ENCODE data around the gene TTC28. TPM values are rescaled to one million over a fixed set of nuclear protein-coding genes. Genes with fewer than 3 reads are reported as not detected.
A peak's percentile ranks its signal among the peaks of the same experiment; 100 is the strongest.
"Not testable (repeated sequence)": the region's sequence is repeated elsewhere in the genome, so short reads cannot be mapped to it uniquely, and the experiment has no call there.

The TTC28 gene
- total RNA-seq, 1 experiment from 2014 or later: 11.2 TPM

DNA sequence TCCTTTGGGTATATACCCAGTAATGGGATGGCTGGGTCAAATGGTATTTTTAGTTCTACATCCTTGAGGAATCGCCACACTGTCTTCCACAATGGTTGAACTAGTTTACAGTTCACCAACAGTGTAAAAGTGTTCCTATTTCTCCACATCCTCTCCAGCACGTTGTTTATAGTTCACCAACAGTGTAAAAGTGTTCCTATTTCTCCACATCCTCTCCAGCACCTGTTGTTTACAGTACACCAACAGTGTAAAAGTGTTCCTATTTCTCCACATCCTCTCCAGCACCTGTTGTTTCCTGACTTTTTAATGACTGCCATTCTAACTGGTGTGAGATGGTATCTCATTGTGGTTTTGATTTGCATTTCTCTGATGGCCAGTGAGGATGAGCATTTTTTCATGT is 619.0 kb downstream of the TTC28 start:
- H3K9me3 ChIP-seq (ENCODE audit: low read length); H2AFZ ChIP-seq (ENCODE audit: low read length); H3K4me2 ChIP-seq (ENCODE audit: low read depth, low read length, poor library complexity, severe bottlenecking); H3K27ac ChIP-seq (ENCODE audit: low read length); H4K20me1 ChIP-seq (ENCODE audit: insufficient read depth, low read depth, low read length); H3K9ac ChIP-seq (ENCODE audit: low read length); H3K79me2 ChIP-seq (ENCODE audit: low read length); H3K4me1 ChIP-seq (ENCODE audit: low read length); H3K27me3 ChIP-seq (ENCODE audit: low read length); H3K9me2 ChIP-seq (replicated peaks; ENCODE audit: insufficient read depth, low read length); H3K36me3 ChIP-seq (ENCODE audit: insufficient read depth, low read length); DNase-seq; H3K4me3 ChIP-seq (ENCODE audit: low read length): not testable (repeated sequence)

DNA sequence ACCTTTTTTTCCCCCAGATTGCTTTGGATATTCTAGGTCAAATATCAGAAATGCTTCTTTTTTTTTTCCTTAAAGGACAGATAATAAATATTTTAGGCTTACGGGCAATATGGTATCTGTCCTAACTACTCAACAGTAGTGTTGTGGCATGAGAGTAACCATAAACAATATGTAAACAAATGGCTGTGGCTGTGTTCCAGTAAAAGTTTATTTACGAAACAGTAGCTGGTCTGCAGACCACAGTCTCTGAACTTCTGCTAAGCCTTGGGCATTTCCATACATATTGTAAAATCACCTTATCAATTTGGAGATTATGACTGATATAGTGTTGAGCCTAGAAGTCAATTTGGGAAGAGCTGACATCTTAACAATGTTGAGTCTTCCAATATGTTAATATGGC is 621.6 kb downstream of the TTC28 start:
- Histone ChIP-seq H3K4me1 (ENCODE audit: low read length) (no peaks in the 10 kb centered on the region), H2AFZ (ENCODE audit: low read length) (no peak overlapping the region), H4K20me1 (ENCODE audit: insufficient read depth, low read depth, low read length) (no peaks in the 10 kb centered on the region), H3K79me2 (ENCODE audit: low read length) (no peaks in the 10 kb centered on the region), H3K27me3 (ENCODE audit: low read length) (no peaks in the 10 kb centered on the region), H3K36me3 (ENCODE audit: insufficient read depth, low read length) (no peaks in the 10 kb centered on the region), H3K4me3 (ENCODE audit: low read length) (no peak overlapping the region), H3K9ac (ENCODE audit: low read length) (no peak overlapping the region), H3K9me3 (ENCODE audit: low read length) (no peaks in the 10 kb centered on the region), H3K4me2 (ENCODE audit: low read depth, low read length, poor library complexity, severe bottlenecking) (no peak overlapping the region), H3K9me2 (replicated peaks; ENCODE audit: insufficient read depth, low read length) (no peaks in the 10 kb centered on the region), H3K27ac (ENCODE audit: low read length) (no peak overlapping the region)
- DNase-seq: no peak

DNA sequence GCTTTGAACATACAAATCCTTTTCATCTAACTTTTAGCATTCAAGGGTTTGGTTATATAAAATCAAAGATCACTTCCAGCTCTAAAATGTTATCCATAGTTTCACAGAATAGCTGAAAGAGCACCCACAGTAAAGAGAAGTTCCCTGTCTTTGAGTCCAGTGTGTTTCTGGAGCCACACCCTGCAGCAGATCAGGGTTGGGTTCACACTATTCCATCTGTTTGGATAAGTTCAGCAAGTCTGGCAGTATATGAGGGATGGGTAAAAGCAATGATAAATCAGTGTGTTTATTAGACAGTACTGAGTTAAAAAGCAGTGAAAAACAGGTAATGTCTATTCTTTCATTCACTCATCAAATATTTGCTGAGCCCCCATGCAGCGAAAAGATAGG is 624.8 kb downstream of the TTC28 start:
- no peaks in the 10 kb centered on the region for H3K4me1 ChIP-seq (ENCODE audit: low read length)
- H3K9me3 ChIP-seq (ENCODE audit: low read length): no peaks in the 10 kb centered on the region
- H4K20me1 ChIP-seq (ENCODE audit: insufficient read depth, low read depth, low read length): no peaks in the 10 kb centered on the region
- DNase-seq: no peak
- H3K36me3 ChIP-seq (ENCODE audit: insufficient read depth, low read length): no peaks in the 10 kb centered on the region
- no peaks in the 10 kb centered on the region for H3K79me2 ChIP-seq (ENCODE audit: low read length)
- H3K9me2 ChIP-seq (replicated peaks; ENCODE audit: insufficient read depth, low read length): no peaks in the 10 kb centered on the region
- H2AFZ ChIP-seq (ENCODE audit: low read length): no peak overlapping the region
- no peaks in the 10 kb centered on the region for H3K27me3 ChIP-seq (ENCODE audit: low read length)
- no peak overlapping the region for H3K9ac ChIP-seq (ENCODE audit: low read length)
- H3K4me3 ChIP-seq (ENCODE audit: low read length): no peak overlapping the region
- H3K4me2 ChIP-seq (ENCODE audit: low read depth, low read length, poor library complexity, severe bottlenecking): no peak overlapping the region
- H3K27ac ChIP-seq (ENCODE audit: low read length): no peak overlapping the region

DNA sequence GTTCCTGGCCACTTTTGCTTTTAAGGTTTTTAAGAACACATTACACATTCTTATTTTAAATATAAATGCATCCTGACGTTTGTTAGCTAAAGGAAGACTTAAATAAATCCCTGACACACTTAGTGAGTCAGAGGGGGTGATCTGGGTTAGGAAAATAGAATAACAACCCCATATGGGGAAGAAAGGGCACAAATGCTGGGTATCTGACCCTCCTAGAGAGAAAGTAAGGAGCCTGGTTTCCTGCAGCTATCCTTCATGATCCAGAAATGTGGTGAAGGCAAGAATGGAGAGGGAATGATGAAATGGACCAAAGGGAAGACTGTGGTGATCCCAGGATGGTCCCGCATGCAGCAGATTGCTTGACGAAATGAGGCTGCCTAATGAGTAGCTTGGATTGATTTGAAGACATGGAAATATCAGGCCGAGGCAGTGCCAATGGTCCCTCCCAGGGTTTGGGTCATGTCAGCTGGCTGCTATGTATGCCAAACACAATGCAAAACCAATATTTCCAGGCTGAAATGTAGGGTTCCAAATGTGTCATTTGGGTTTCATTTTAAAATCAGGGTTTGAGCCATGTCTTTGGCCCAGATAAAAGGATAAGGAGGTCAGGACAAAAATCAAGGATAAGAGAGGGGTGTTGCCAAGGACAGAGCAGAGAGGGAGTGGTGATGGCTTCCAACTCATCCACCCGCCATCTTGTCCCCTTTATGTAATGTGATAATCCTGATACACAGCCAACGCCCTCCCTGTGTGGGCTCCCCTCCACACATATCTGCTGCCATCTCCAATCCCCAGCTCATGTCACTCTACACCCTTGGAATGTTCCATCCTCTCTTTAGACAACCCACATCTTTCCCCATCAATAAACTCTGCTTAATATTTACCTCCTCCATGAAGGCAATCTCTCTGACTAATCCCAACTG is 625.5 kb downstream of the TTC28 start:
- Histone ChIP-seq H3K9me2 (replicated peaks; ENCODE audit: insufficient read depth, low read length) (no peaks in the 10 kb centered on the region), H3K4me3 (ENCODE audit: low read length) (no peak overlapping the region), H3K27ac (ENCODE audit: low read length) (no peak overlapping the region), H3K9ac (ENCODE audit: low read length) (no peak overlapping the region), H3K79me2 (ENCODE audit: low read length) (no peaks in the 10 kb centered on the region), H4K20me1 (ENCODE audit: insufficient read depth, low read depth, low read length) (no peaks in the 10 kb centered on the region), H3K27me3 (ENCODE audit: low read length) (no peaks in the 10 kb centered on the region), H3K4me1 (ENCODE audit: low read length) (no peaks in the 10 kb centered on the region), H3K36me3 (ENCODE audit: insufficient read depth, low read length) (no peaks in the 10 kb centered on the region), H2AFZ (ENCODE audit: low read length) (no peak overlapping the region), H3K4me2 (ENCODE audit: low read depth, low read length, poor library complexity, severe bottlenecking) (no peak overlapping the region), H3K9me3 (ENCODE audit: low read length) (no peaks in the 10 kb centered on the region)
- DNase-seq: no peak

DNA sequence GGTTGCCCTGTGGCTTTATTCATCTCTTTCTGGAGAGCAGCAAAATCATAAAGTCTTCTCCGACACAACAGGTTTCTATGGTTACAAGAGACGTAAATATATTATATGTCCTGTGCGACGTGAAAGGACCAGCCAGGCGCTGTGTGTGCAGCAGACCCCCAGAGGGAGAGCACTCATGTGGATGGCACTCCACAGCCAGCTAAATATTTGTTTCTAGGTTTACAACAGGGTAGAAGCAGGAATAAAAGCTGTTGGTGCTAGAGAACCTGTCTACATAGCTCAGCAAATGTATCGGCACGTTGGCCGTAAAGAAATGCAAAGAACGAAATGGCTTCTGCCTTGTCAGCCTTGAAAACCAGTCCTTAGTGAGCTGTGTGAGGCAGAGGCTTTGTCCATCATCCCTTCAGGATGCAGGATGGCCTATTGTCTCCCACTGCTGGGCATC is 626.8 kb downstream of the TTC28 start:
- H3K9me3 ChIP-seq (ENCODE audit: low read length): no peaks in the 10 kb centered on the region
- H3K4me2 ChIP-seq (ENCODE audit: low read depth, low read length, poor library complexity, severe bottlenecking): no peak overlapping the region
- no peak overlapping the region for H3K27ac ChIP-seq (ENCODE audit: low read length)
- no peaks in the 10 kb centered on the region for H3K36me3 ChIP-seq (ENCODE audit: insufficient read depth, low read length)
- H4K20me1 ChIP-seq (ENCODE audit: insufficient read depth, low read depth, low read length): no peaks in the 10 kb centered on the region
- DNase-seq: no peak
- no peaks in the 10 kb centered on the region for H3K79me2 ChIP-seq (ENCODE audit: low read length)
- H3K9ac ChIP-seq (ENCODE audit: low read length): no peak overlapping the region
- no peak overlapping the region for H3K4me3 ChIP-seq (ENCODE audit: low read length)
- no peaks in the 10 kb centered on the region for H3K4me1 ChIP-seq (ENCODE audit: low read length)
- no peak overlapping the region for H2AFZ ChIP-seq (ENCODE audit: low read length)
- H3K27me3 ChIP-seq (ENCODE audit: low read length): no peaks in the 10 kb centered on the region
- H3K9me2 ChIP-seq (replicated peaks; ENCODE audit: insufficient read depth, low read length): no peaks in the 10 kb centered on the region

DNA sequence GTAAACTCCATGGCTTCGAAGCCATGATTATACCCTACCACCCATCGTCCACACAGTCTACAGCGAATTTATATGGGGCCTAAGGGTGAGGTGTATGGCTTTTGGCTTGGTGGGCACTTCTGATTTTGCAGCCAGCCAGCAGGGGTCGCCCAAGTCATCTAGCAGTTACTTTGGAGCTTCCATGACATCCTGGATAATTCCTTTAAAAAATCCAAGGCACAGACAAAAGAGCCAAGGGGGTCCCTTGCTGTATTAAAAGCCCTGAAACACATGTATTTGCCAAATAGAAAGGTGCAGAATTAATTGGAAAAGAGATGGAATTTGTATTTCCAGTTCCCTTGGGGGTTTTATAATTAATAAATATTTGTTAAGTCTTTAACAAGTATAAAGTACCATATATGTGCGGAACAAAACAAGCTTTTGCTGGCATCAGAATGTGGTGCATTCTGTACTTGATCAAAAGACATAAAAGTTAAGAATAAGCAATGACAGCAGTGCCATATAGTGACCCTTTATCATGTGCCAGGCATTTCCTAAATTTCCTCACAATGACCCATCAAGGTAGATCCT is 627.8 kb downstream of the TTC28 start:
- H3K4me1 ChIP-seq (ENCODE audit: low read length): no peaks in the 10 kb centered on the region
- no peak overlapping the region for H3K4me2 ChIP-seq (ENCODE audit: low read depth, low read length, poor library complexity, severe bottlenecking)
- no peaks in the 10 kb centered on the region for H3K79me2 ChIP-seq (ENCODE audit: low read length)
- H3K9me3 ChIP-seq (ENCODE audit: low read length): no peaks in the 10 kb centered on the region
- peak; percentile 60 for DNase-seq
- no peaks in the 10 kb centered on the region for H3K36me3 ChIP-seq (ENCODE audit: insufficient read depth, low read length)
- no peak overlapping the region for H2AFZ ChIP-seq (ENCODE audit: low read length)
- H3K27ac ChIP-seq (ENCODE audit: low read length): no peak overlapping the region
- H3K27me3 ChIP-seq (ENCODE audit: low read length): no peaks in the 10 kb centered on the region
- no peaks in the 10 kb centered on the region for H4K20me1 ChIP-seq (ENCODE audit: insufficient read depth, low read depth, low read length)
- no peaks in the 10 kb centered on the region for H3K9me2 ChIP-seq (replicated peaks; ENCODE audit: insufficient read depth, low read length)
- no peak overlapping the region for H3K4me3 ChIP-seq (ENCODE audit: low read length)
- no peak overlapping the region for H3K9ac ChIP-seq (ENCODE audit: low read length)

DNA sequence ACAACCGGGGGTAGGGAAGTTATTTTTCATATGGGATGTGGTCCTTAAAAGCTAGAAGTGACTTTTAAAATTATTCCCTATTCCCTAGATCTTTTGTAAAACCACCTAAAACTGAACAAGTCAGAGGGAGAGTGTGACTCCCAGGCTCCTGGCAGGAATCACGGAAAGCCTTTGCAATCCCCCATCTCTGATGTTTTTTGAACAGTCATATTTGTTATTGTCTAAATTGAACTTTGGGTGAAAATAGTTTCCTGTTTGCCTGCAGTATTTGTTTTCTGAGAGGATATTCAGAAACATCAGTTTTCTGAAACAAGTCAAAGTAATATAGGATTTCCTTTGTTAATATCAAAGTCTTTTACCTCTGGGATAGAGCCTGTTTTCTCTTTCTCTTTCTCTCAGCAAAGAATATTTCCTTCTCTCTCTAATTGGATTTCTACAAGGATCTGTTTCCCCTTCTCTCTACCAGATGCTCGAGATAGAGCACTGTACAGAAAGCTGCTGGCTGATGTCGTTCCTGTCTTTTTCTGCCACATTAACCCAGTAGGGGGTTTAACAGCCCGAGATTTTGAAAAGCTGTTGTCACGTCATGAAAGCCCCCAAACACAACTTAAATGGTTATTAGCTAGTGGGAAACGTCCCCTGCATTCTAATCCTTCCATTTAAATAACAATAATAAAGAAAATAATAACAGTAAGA is 628.4 kb downstream of the TTC28 start:
- Histone ChIP-seq H3K79me2 (ENCODE audit: low read length) (no peaks in the 10 kb centered on the region), H3K36me3 (ENCODE audit: insufficient read depth, low read length) (no peaks in the 10 kb centered on the region), H3K4me3 (ENCODE audit: low read length) (no peak overlapping the region), H3K4me1 (ENCODE audit: low read length) (no peaks in the 10 kb centered on the region), H3K27me3 (ENCODE audit: low read length) (no peaks in the 10 kb centered on the region), H3K9ac (ENCODE audit: low read length) (no peak overlapping the region), H3K4me2 (ENCODE audit: low read depth, low read length, poor library complexity, severe bottlenecking) (no peak overlapping the region), H2AFZ (ENCODE audit: low read length) (no peak overlapping the region), H3K9me2 (replicated peaks; ENCODE audit: insufficient read depth, low read length) (no peaks in the 10 kb centered on the region), H3K27ac (ENCODE audit: low read length) (no peak overlapping the region), H3K9me3 (ENCODE audit: low read length) (no peaks in the 10 kb centered on the region), H4K20me1 (ENCODE audit: insufficient read depth, low read depth, low read length) (no peaks in the 10 kb centered on the region)
- DNase-seq: no peak

DNA sequence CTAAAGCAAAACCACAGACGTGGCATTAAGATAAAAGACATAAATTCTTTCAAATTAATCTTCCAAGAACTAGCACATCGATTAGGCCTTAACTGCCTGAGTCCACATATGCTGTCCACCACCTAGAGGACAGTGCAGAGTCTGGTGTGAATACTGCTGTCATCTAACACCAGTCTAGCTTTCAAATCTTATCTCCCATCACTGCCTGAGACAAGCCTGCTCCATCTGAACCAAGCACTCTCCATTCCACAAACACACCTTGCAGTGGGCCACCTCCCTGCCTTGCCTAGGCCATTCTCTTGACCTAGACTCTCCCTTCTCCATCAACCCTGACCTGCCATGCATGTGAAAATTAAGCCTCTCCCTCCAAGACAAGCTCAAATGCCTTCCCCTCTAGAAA is 631.1 kb downstream of the TTC28 start:
- H3K9ac ChIP-seq (ENCODE audit: low read length): no peak overlapping the region
- no peaks in the 10 kb centered on the region for H3K9me3 ChIP-seq (ENCODE audit: low read length)
- H3K9me2 ChIP-seq (replicated peaks; ENCODE audit: insufficient read depth, low read length): no peaks in the 10 kb centered on the region
- no peaks in the 10 kb centered on the region for H3K4me1 ChIP-seq (ENCODE audit: low read length)
- H2AFZ ChIP-seq (ENCODE audit: low read length): no peak overlapping the region
- no peaks in the 10 kb centered on the region for H3K79me2 ChIP-seq (ENCODE audit: low read length)
- H3K27ac ChIP-seq (ENCODE audit: low read length): no peak overlapping the region
- no peaks in the 10 kb centered on the region for H3K27me3 ChIP-seq (ENCODE audit: low read length)
- no peaks in the 10 kb centered on the region for H3K36me3 ChIP-seq (ENCODE audit: insufficient read depth, low read length)
- H4K20me1 ChIP-seq (ENCODE audit: insufficient read depth, low read depth, low read length): no peaks in the 10 kb centered on the region
- no peak overlapping the region for H3K4me3 ChIP-seq (ENCODE audit: low read length)
- DNase-seq: no peak
- no peak overlapping the region for H3K4me2 ChIP-seq (ENCODE audit: low read depth, low read length, poor library complexity, severe bottlenecking)
